Fibroblast of skin of right biceps (primary cell): ENCODE measurements around the gene CD44.

Experiments used
- DNase-seq: peaks from one replicate; pipeline ENCODE4 v3.0.0-alpha.2; 2013

The CD44 gene

GRCh38 chr11:35241083-35241482 lies 102.1 kb downstream of the CD44 start:
- no peak for DNase-seq

- DNase-seq: no peak
Observed at GRCh38 chr11:35241531-35241930, 102.6 kb downstream of the CD44 start.

- DNase-seq: peak; percentile 67
Observed at GRCh38 chr11:35242412-35243242, 103.7 kb downstream of the CD44 start.

GRCh38 chr11:35243774-35244173 lies 104.8 kb downstream of the CD44 start:
- no peak for DNase-seq

- DNase-seq: no peak
Observed at GRCh38 chr11:35245056-35245455, 106.1 kb downstream of the CD44 start.

- no peak for DNase-seq
Observed at GRCh38 chr11:35245786-35246185, 106.8 kb downstream of the CD44 start.

GRCh38 chr11:35246745-35247144 lies 107.8 kb downstream of the CD44 start:
- peak; percentile 71 for DNase-seq

GRCh38 chr11:35247428-35247827 lies 108.5 kb downstream of the CD44 start:
- no peak for DNase-seq

- no peak for DNase-seq
Observed at GRCh38 chr11:35247863-35248262, 108.9 kb downstream of the CD44 start.

- no peak for DNase-seq
Observed at GRCh38 chr11:35248558-35249323, 109.8 kb downstream of the CD44 start.

GRCh38 chr11:35250192-35250591 lies 111.2 kb downstream of the CD44 start:
- DNase-seq: no peak

GRCh38 chr11:35250621-35251020 lies 111.7 kb downstream of the CD44 start:
- no peak for DNase-seq

GRCh38 chr11:35253237-35253636 lies 114.3 kb downstream of the CD44 start:
- DNase-seq: peak; percentile 83

- DNase-seq: no peak
Observed at GRCh38 chr11:35255514-35255913, 116.5 kb downstream of the CD44 start.

GRCh38 chr11:35256296-35256695 lies 117.3 kb downstream of the CD44 start:
- no peak for DNase-seq

- DNase-seq: no peak
Observed at GRCh38 chr11:35257281-35257680, 118.3 kb downstream of the CD44 start.

GRCh38 chr11:35259529-35259928 lies 120.6 kb downstream of the CD44 start:
- DNase-seq: no peak

- DNase-seq: peak; percentile 92
Observed at GRCh38 chr11:35260342-35260985, 121.5 kb downstream of the CD44 start.

- no peak for DNase-seq
Observed at GRCh38 chr11:35261197-35261596, 122.2 kb downstream of the CD44 start.

- no peak for DNase-seq
Observed at GRCh38 chr11:35262056-35262455, 123.1 kb downstream of the CD44 start.

GRCh38 chr11:35262735-35263134 lies 123.8 kb downstream of the CD44 start:
- no peak for DNase-seq

- no peak for DNase-seq
Observed at GRCh38 chr11:35265755-35266454, 126.9 kb downstream of the CD44 start.

GRCh38 chr11:35267504-35267903 lies 128.5 kb downstream of the CD44 start:
- peak; percentile 95 for DNase-seq
